Activated CD4-positive, alpha-beta T cell treated with anti-CD3 and anti-CD28 coated beads for 36 hours (primary cell): ENCODE data around the gene HOXD3. TPM values are rescaled to one million over a fixed set of nuclear protein-coding genes. Genes with fewer than 3 reads are reported as not detected.

Source experiments
- ATAC-seq: fragments of 200-7000 bp; cut with Tn5 transposase; one replicate; pipeline ENCODE4 v1.10.0; 2021; ENCODE audit warnings: mild to moderate bottlenecking, moderate library complexity
- CTCF ChIA-PET: fragments of 350-600 bp; sonication (Branson Sonifier 250); formaldehyde crosslinking; loops from one replicate; lab custom pipeline; 2021; ENCODE audit warnings: antibody characterized with exemption; lab: Charles Lee
- POLR2A ChIA-PET: fragments of 350-600 bp; sonication (Branson Sonifier 250); formaldehyde crosslinking; loops from one replicate; lab custom pipeline; 2021; ENCODE audit warnings: antibody characterized with exemption, inconsistent platforms; lab: Charles Lee
- DNase-seq: peaks from one replicate; pipeline ENCODE4 v3.0.0-alpha.2; 2020
- H3K27ac Mint-ChIP-seq: one replicate; pipeline ENCODE4 v1.8.0; 2021; ENCODE audit warnings: mixed read lengths
- H3K27me3 Mint-ChIP-seq: one replicate; pipeline ENCODE4 v1.8.0; 2021; ENCODE audit warnings: mixed read lengths
- H3K36me3 Mint-ChIP-seq: one replicate; pipeline ENCODE4 v1.8.0; 2021; ENCODE audit warnings: low read depth, mixed read lengths
- H3K4me1 Mint-ChIP-seq: one replicate; pipeline ENCODE4 v1.8.0; 2021; ENCODE audit warnings: mixed read lengths
- H3K4me3 Mint-ChIP-seq: one replicate; pipeline ENCODE4 v1.8.0; 2021; ENCODE audit warnings: mild to moderate bottlenecking, moderate library complexity, mixed read lengths
- H3K9me3 Mint-ChIP-seq: one replicate; pipeline ENCODE4 v1.8.0; 2021; ENCODE audit warnings: low read depth, mixed read lengths
- intact Hi-C, 2 experiments: fragments of 100-400 bp; cut with DNase I in 1 of 2; cut with micrococcal nuclease in 1 of 2; formaldehyde crosslinking; loops; one replicate each; pipeline versions ENCODE4 v1.14.2 to v1.15.1; 2022 to 2024; cut with DNase I, micrococcal nuclease
- total RNA-seq, 2 experiments: library from RNA; stranded (reverse); gene quantifications; one replicate each; pipeline ENCODE4 v1.2.3, GENCODE V29; 2021

Gene HOXD3
- total RNA-seq, 2 experiments from 2014 or later = not detected

DNA sequence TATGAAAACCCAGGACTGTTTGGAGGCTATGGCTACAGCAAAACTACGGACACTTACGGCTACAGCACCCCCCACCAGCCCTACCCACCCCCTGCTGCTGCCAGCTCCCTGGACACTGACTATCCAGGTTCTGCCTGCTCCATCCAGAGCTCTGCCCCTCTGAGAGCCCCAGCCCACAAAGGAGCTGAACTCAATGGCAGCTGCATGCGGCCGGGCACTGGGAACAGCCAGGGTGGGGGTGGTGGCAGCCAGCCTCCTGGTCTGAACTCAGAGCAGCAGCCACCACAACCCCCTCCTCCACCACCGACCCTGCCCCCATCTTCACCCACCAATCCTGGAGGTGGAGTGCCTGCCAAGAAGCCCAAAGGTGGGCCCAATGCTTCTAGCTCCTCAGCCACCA lies 12.1 kb downstream of the HOXD3 start:
- POLR2A ChIA-PET = no interaction called here
- H3K27ac Mint-ChIP-seq = no peak overlapping the region
- no peak for ATAC-seq
- intact Hi-C loops = no loop called here
- no peaks in the 10 kb centered on the region for H3K9me3 Mint-ChIP-seq
- H3K4me3 Mint-ChIP-seq = no peak overlapping the region
- peaks cover 72% of the 10 kb centered on the region for H3K27me3 Mint-ChIP-seq
- H3K4me1 Mint-ChIP-seq = peaks cover 17% of the 10 kb centered on the region
- CTCF ChIA-PET = interaction anchor here (0.8 kb wide), 1 partner anchor 187 kb away, joined by 3 read pairs; no protein-coding TSS in a partner anchor
- H3K36me3 Mint-ChIP-seq = peaks cover 2% of the 10 kb centered on the region
- DNase-seq = no peak

DNA sequence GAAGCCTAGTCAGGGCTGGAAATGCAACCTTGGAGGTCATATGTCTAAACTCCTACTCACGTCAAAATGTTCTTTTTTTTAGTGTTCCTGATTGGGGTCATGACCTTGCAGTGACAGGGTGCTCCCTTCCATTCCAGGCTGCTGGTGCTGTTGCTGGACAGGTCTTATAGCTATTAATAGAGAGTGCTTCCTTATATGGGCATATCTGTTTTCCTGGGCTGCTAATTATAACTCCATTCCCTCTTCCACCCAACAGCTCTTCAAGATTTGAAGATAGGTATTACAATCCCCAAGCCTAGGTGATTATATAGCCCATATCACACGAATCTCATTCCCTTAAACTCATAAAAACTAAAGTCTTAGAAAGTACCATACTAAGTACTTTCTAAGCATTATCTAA lies 12.6 kb downstream of the HOXD3 start:
- H3K27ac Mint-ChIP-seq = no peak overlapping the region
- H3K4me1 Mint-ChIP-seq = peaks cover 17% of the 10 kb centered on the region
- H3K9me3 Mint-ChIP-seq = no peaks in the 10 kb centered on the region
- DNase-seq (no peak), ATAC-seq (no peak)
- peaks cover 70% of the 10 kb centered on the region for H3K27me3 Mint-ChIP-seq
- no peak overlapping the region for H3K4me3 Mint-ChIP-seq
- H3K36me3 Mint-ChIP-seq = peaks cover 2% of the 10 kb centered on the region
- CTCF ChIA-PET = interaction anchor here (0.8 kb wide), 1 partner anchor 188 kb away, joined by 3 read pairs; no protein-coding TSS in a partner anchor
- POLR2A ChIA-PET = no interaction called here
- intact Hi-C loops = loop anchor here in 1 of 2 experiments (5.0 kb wide), 1 partner anchor 32 kb away; no protein-coding TSS in a partner anchor

DNA sequence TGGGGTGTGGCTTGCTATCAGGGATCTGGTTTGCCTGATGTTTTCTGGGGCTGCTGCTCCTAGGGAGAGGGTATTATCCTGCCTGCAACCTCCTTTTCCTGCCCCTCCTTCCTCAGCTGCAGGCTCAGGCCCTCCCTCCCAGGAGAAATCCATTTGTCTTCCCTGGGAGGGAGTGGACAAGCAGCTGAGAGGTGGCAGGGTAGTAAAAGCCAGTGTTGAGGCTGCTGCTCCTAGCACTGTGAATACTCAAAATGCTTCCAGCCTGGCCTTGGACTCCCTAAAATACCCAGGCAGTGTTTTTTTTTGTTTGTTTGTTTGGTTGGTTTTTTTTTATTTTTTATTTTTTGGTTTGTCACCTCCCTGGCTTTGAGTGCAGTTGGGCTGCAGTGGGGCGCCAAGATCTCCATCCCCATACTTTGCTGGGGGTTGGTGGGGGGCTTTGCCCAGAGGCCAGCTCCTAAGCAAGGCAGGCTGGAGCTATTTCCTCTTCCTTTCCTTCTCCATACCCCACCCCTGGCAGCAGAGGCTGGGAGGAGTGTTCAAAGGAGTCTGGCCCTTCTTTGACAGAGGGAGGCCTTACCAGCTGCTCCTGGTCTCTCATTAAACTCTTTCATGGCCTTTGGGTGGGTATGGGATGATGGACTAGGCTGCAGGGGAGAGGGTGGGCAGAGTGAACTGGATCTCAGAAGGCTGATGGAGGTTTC lies 13.6 kb downstream of the HOXD3 start:
- H3K4me1 Mint-ChIP-seq = peaks cover 20% of the 10 kb centered on the region
- CTCF ChIA-PET = interaction anchor here (1.1 kb wide), 1 partner anchor 284 kb away, joined by 3 read pairs; no protein-coding TSS in a partner anchor
- H3K36me3 Mint-ChIP-seq = peaks cover 2% of the 10 kb centered on the region
- peaks cover 69% of the 10 kb centered on the region for H3K27me3 Mint-ChIP-seq
- DNase-seq (no peak), ATAC-seq (no peak)
- H3K27ac Mint-ChIP-seq = no peak overlapping the region
- POLR2A ChIA-PET = no interaction called here
- intact Hi-C loops = loop anchor here in 1 of 2 experiments (5.0 kb wide), 1 partner anchor 33 kb away; no protein-coding TSS in a partner anchor
- no peak overlapping the region for H3K4me3 Mint-ChIP-seq
- H3K9me3 Mint-ChIP-seq = no peaks in the 10 kb centered on the region

DNA sequence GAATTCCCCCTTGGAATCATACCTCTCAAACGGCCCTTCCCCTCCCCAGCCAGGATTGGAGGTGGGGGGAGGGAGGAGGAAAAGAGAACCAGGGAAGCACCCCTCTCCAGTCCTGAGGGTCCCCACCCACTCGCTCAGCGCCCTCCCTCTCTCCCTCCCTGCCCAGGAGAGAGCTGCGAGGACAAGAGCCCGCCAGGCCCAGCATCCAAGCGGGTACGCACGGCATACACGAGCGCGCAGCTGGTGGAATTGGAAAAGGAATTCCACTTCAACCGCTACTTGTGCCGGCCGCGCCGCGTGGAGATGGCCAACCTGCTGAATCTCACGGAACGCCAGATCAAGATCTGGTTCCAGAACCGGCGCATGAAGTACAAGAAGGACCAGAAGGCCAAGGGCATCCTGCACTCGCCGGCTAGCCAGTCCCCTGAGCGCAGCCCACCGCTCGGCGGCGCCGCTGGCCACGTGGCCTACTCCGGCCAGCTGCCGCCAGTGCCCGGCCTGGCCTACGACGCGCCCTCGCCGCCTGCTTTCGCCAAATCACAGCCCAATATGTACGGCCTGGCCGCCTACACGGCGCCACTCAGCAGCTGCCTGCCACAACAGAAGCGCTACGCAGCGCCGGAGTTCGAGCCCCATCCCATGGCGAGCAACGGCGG lies 14.4 kb downstream of the HOXD3 start:
- intact Hi-C loops = loop anchor here in 1 of 2 experiments (5.0 kb wide), 1 partner anchor 34 kb away; no protein-coding TSS in a partner anchor
- DNase-seq (no peak), ATAC-seq (no peak)
- Mint-ChIP-seq H3K4me1 (peaks cover 20% of the 10 kb centered on the region), H3K4me3 (no peak overlapping the region), H3K27me3 (peaks cover 70% of the 10 kb centered on the region), H3K9me3 (no peaks in the 10 kb centered on the region), H3K36me3 (peaks cover 2% of the 10 kb centered on the region), H3K27ac (no peak overlapping the region)
- ChIA-PET CTCF (interaction anchor here (1.1 kb wide), 1 partner anchor 283 kb away, joined by 3 read pairs; no protein-coding TSS in a partner anchor), POLR2A (no interaction called here)

DNA sequence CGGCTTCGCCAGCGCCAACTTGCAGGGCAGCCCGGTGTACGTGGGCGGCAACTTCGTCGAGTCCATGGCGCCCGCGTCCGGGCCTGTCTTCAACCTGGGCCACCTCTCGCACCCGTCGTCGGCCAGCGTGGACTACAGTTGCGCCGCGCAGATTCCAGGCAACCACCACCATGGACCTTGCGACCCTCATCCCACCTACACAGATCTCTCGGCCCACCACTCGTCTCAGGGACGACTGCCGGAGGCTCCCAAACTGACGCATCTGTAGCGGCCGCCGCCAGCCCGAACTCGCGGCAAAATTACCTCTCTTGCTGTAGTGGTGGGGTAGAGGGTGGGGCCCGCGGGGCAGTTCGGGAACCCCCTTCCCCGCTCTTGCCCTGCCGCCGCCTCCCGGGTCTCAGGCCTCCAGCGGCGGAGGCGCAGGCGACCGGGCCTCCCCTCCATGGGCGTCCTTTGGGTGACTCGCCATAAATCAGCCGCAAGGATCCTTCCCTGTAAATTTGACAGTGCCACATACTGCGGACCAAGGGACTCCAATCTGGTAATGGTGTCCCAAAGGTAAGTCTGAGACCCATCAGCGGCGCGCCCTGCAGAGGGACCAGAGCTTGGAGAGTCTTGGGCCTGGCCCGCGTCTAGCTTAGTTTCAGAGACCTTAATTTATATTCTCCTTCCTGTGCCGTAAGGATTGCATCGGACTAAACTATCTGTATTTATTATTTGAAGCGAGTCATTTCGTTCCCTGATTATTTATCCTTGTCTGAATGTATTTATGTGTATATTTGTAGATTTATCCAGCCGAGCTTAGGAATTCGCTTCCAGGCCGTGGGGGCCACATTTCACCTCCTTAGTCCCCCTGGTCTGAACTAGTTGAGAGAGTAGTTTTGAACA lies 15.1 kb downstream of the HOXD3 start:
- Mint-ChIP-seq H3K4me1 (peaks cover 20% of the 10 kb centered on the region), H3K9me3 (no peaks in the 10 kb centered on the region), H3K4me3 (no peak overlapping the region), H3K27me3 (peaks cover 70% of the 10 kb centered on the region), H3K27ac (no peak overlapping the region), H3K36me3 (peaks cover 2% of the 10 kb centered on the region)
- no peak for ATAC-seq
- intact Hi-C loops = loop anchor here in 1 of 2 experiments (5.0 kb wide), 1 partner anchor 35 kb away; no protein-coding TSS in a partner anchor
- CTCF ChIA-PET = interaction anchor here (1.0 to 1.5 kb wide), 3 partner anchors 15 to 74 kb away, joined by 3 to 4 read pairs (median 3); no protein-coding TSS in a partner anchor
- DNase-seq = peak; percentile 45
- POLR2A ChIA-PET = no interaction called here

DNA sequence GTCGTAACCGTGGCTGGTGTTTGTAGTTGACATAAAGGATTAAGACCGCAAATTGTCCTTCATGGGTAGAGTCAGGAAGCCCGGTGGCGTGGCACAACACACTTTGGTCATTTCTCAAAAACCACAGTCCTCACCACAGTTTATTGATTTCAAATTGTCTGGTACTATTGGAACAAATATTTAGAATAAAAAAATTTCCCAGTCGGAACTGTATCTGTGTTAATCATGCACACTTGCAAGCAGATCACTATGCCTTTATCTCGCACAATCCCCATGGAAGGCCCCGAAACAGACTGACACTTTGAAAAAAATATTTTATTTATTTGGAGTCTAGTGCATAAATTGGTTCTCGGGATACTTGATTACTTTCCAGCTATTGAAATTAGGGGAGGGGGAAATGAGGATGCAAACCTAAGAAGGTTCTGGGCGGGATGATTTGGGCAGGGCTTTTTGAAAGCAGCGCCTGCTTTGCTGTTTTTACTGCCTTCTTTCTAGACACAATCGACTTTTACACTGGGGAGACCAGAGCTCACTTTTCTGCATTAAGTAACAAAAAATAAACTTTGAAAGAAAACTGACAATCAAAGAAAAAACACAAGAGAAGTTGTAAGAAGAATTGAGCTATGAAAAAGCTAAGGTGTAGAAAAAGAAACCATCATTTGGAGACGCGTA lies 15.9 kb downstream of the HOXD3 start:
- H3K36me3 Mint-ChIP-seq = peaks cover 2% of the 10 kb centered on the region
- no peak for ATAC-seq
- H3K4me1 Mint-ChIP-seq = peaks cover 23% of the 10 kb centered on the region
- DNase-seq = no peak
- POLR2A ChIA-PET = no interaction called here
- intact Hi-C loops = loop anchor here in 1 of 2 experiments (5.0 kb wide), 1 partner anchor 36 kb away; no protein-coding TSS in a partner anchor
- no peaks in the 10 kb centered on the region for H3K9me3 Mint-ChIP-seq
- peaks cover 70% of the 10 kb centered on the region for H3K27me3 Mint-ChIP-seq
- H3K27ac Mint-ChIP-seq = no peak overlapping the region
- no peak overlapping the region for H3K4me3 Mint-ChIP-seq
- CTCF ChIA-PET = interaction anchor here (1.0 to 1.5 kb wide), 3 partner anchors 15 to 75 kb away, joined by 3 to 4 read pairs (median 3); no protein-coding TSS in a partner anchor

DNA sequence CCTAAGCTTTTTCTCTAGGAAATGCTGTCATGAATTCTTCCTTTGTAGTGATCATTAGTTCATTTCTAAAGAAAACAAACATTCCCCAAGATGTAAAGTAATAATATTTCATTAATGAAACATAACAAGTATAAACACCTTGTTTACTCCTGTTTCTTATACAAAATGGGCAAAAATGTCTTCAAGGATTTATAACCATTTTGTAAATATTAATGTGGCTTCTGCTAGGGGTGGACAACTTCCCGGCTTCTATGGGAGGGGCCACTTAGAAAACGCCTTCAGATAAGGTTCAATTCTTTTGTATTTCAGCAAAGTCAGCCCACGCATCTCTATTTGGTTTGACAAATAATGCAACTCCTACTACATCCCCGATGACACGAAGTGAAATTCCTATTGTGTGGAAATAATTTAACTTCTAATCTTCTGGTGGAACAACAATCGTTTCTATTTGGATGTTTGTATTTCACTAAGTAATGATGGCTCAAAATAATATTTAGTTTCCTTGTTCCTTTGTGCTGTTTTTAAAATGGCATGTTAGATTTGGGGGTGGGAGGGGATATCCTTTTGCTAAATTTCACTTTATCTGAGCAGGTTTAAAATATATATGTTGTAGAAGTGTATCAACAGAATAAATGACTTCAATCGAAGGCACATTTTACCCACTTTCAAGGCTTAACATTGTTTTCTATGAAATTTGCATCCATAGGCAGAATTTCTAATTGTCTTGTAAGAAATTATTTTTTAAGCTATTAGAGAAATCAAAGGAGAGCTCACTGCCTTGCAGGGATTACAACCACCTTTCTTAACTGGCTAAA lies 16.7 kb downstream of the HOXD3 start:
- ChIA-PET POLR2A (no interaction called here), CTCF (interaction anchor here (0.9 to 1.5 kb wide), 5 partner anchors 12 to 76 kb away, joined by 3 to 5 read pairs (median 4); no protein-coding TSS in a partner anchor)
- Mint-ChIP-seq H3K4me1 (peaks cover 25% of the 10 kb centered on the region), H3K27ac (no peak overlapping the region), H3K27me3 (peaks cover 73% of the 10 kb centered on the region), H3K4me3 (no peak overlapping the region), H3K36me3 (peaks cover 2% of the 10 kb centered on the region), H3K9me3 (no peaks in the 10 kb centered on the region)
- no peak for ATAC-seq
- DNase-seq = no peak
- intact Hi-C loops = loop anchor here in 1 of 2 experiments (5.0 kb wide), 1 partner anchor 36 kb away; no protein-coding TSS in a partner anchor

DNA sequence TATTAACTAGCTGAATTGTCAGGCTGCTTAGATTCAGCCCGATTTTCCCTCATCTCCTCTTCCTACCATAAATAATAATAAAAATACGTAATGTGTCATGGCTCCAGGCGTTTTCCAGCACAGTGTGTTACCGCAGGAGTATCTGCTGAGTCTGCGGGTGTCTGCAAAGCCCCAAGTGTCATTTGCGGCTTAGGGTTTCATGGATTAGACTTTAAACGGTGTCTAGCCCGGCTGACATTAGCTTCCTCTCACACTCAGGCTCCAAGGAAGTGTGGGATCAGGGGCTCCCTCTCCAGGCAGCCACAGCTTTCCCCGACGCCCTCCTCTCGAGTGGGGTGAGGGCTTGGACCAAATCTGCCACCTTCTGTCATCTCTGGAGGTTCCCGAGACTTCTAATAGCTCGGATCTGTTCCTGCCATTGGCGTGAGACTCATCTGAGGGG lies 17.3 kb downstream of the HOXD3 start:
- ATAC-seq = no peak
- no peak overlapping the region for H3K4me3 Mint-ChIP-seq
- intact Hi-C loops = loop anchor here in 1 of 2 experiments (5.0 kb wide), 1 partner anchor 37 kb away; no protein-coding TSS in a partner anchor
- peaks cover 76% of the 10 kb centered on the region for H3K27me3 Mint-ChIP-seq
- H3K4me1 Mint-ChIP-seq = peaks cover 25% of the 10 kb centered on the region
- DNase-seq = no peak
- H3K27ac Mint-ChIP-seq = no peak overlapping the region
- H3K36me3 Mint-ChIP-seq = peaks cover 2% of the 10 kb centered on the region
- CTCF ChIA-PET = interaction anchor here (0.9 to 1.5 kb wide), 2 partner anchors 13 to 34 kb away, joined by 4 to 5 read pairs; no protein-coding TSS in a partner anchor
- no peaks in the 10 kb centered on the region for H3K9me3 Mint-ChIP-seq
- POLR2A ChIA-PET = no interaction called here

DNA sequence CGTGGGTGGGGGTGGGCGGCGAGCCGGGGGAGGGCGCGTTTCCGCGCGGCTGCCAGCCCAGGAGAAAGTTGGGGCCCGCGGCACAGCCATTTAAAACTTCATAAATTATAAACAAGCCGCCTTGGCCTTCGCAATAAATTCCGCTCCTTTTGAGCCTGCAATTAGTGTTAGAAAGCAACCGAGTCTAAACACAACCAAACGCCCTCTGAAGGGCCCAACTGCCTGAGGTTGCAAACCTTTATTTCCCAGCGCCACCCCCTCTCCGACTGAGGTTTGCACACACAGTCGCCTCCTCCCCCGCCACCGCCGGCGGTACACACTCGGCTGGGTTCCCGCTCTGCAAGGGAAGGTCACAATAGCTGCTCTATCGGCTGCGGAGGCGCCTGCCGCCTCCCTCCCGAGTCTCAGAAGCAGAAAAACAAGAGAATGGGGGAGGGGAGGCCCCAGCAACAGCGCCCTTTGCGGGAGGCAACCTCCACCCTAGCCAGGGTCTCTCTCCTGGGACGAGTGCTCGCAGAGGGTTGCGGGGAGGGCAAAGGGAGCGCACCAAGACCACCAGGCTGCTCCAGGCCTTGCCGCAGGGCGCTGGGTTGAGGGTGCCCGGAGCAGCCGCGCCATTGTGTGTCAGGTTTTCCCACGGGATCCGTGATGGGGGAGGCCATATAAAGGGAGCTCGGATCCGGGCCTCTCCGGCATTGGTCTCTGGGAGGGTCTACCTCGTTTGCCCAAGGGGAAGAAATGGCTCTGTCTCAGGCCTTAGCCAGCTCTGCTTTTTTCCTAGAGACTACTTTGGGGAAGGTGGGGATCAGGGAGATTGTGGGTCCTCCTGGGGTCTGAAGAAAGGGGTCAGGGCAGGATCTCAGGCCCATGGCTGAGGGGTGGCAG lies 18.0 kb downstream of the HOXD3 start:
- H3K4me3 Mint-ChIP-seq = no peak overlapping the region
- DNase-seq (peak; percentile 64), ATAC-seq (peak; percentile 69)
- ChIA-PET CTCF (interaction anchor here (0.7 to 2.3 kb wide), 6 partner anchors 12 to 281 kb away, joined by 3 to 8 read pairs (median 4); no protein-coding TSS in a partner anchor), POLR2A (no interaction called here)
- H3K36me3 Mint-ChIP-seq = peaks cover 2% of the 10 kb centered on the region
- no peaks in the 10 kb centered on the region for H3K9me3 Mint-ChIP-seq
- intact Hi-C loops = loop anchor here in 1 of 2 experiments (5.0 kb wide), 1 partner anchor 38 kb away; no protein-coding TSS in a partner anchor
- peaks cover 78% of the 10 kb centered on the region for H3K27me3 Mint-ChIP-seq
- no peak overlapping the region for H3K27ac Mint-ChIP-seq
- H3K4me1 Mint-ChIP-seq = peaks cover 25% of the 10 kb centered on the region
